VCaP (cell line): Measurements from ENCODE around the gene SV2B.

ENCODE experiments used
- H3K27ac ChIP-seq: fragments of 450-650 bp; 2 replicates; pipeline ENCODE4 v1.5.1; 2017
- CTCF ChIP-seq: fragments of 450-650 bp; conservative IDR thresholded peaks from 2 replicates; pipeline ENCODE4 v1.5.1; 2017; ENCODE audit warnings: mild to moderate bottlenecking, moderate library complexity

The SV2B gene

GRCh38 chr15:91318516-91318915, 218.5 kb downstream of the SV2B start:
- no peak overlapping the region for H3K27ac ChIP-seq

GRCh38 chr15:91318931-91319330, 218.9 kb downstream of the SV2B start:
- TF ChIP-seq CTCF = no peak
- no peak overlapping the region for H3K27ac ChIP-seq

More at GRCh38 chr15:91318516-91318915, 218.5 kb downstream of the SV2B start:
- TF ChIP-seq CTCF = no peak

GRCh38 chr15:91319371-91320059, 219.5 kb downstream of the SV2B start:
- H3K27ac ChIP-seq = no peak overlapping the region
- no peak for TF ChIP-seq CTCF

GRCh38 chr15:91320101-91320500, 220.0 kb downstream of the SV2B start:
- no peak for TF ChIP-seq CTCF
- no peak overlapping the region for H3K27ac ChIP-seq

- TF ChIP-seq CTCF = no peak
- H3K27ac ChIP-seq = no peak overlapping the region
Observed at GRCh38 chr15:91329914-91330313, 229.9 kb downstream of the SV2B start.

- no peak for TF ChIP-seq CTCF
- no peak overlapping the region for H3K27ac ChIP-seq
Observed at GRCh38 chr15:91331581-91331980, 231.5 kb downstream of the SV2B start.

- no peak overlapping the region for H3K27ac ChIP-seq
- no peak for TF ChIP-seq CTCF
Observed at GRCh38 chr15:91335702-91336101, 235.6 kb downstream of the SV2B start.
